ENCODE measurements around the gene SNHG17. TPM values are rescaled to one million over a fixed set of nuclear protein-coding genes. Genes with fewer than 3 reads are reported as not detected.
"Not testable (repeated sequence)": the region's sequence is repeated elsewhere in the genome, so short reads cannot be mapped to it uniquely, and the experiment has no call there.

Gene SNHG17
- total RNA-seq, 1 experiment from 2014 or later = 45.6 TPM

DNA sequence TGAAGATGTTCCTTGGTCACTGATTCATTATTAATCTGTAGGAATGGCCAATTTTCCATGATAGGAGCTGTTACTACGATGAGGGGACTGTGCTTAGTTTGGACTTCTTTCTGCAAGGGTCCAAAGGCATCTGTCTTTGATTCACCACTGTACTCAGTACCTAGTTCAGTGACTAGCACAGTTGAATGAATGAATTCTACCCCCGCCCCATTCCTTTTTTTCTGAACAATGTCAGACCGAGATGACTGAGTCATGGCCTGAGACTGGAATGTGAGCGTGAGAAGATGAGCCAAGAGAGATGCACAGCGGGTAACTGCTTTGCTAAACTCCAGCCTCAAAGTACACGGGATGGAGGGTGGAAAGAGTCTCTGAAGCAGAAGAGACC is 419 bp upstream of the SNHG17 start:
- Histone ChIP-seq H3K4me3 (ENCODE audit: insufficient read depth, low read depth, low read length) (no peak overlapping the region), H3K27me3 (ENCODE audit: control insufficient read depth, insufficient read depth, low read length) (no peaks in the 10 kb centered on the region), H3K36me3 (replicated peaks; ENCODE audit: control insufficient read depth, insufficient read depth, low read length) (peaks cover 32% of the 10 kb centered on the region)
- no peak for DNase-seq

DNA sequence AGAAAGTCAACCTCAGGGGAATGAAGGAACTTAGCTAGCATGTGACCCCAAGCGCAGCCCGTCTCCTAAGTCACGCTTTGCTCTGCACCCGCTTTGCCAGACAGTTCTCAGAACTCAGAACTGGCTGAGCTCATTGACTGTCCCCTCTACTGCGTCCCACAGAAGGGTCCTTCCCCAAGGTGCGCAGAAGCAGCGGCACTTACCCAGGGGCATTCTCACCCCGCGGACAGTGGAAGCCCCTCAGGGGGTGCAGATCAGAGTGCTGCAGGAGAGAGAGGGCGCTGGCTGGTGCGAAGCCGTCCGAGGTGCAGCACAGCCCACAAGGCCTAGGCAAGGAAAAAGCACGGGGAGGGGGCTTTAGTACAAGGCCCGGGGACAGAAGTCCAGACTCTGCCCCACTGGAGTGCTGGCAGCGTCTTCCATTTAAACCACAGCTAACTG is 807 bp downstream of the SNHG17 start:
- Histone ChIP-seq H3K36me3 (replicated peaks; ENCODE audit: control insufficient read depth, insufficient read depth, low read length) (peaks cover 39% of the 10 kb centered on the region), H3K27me3 (ENCODE audit: control insufficient read depth, insufficient read depth, low read length) (no peaks in the 10 kb centered on the region), H3K4me3 (ENCODE audit: insufficient read depth, low read depth, low read length) (peak overlapping the region; percentile 99)
- DNase-seq = peak; percentile 43

DNA sequence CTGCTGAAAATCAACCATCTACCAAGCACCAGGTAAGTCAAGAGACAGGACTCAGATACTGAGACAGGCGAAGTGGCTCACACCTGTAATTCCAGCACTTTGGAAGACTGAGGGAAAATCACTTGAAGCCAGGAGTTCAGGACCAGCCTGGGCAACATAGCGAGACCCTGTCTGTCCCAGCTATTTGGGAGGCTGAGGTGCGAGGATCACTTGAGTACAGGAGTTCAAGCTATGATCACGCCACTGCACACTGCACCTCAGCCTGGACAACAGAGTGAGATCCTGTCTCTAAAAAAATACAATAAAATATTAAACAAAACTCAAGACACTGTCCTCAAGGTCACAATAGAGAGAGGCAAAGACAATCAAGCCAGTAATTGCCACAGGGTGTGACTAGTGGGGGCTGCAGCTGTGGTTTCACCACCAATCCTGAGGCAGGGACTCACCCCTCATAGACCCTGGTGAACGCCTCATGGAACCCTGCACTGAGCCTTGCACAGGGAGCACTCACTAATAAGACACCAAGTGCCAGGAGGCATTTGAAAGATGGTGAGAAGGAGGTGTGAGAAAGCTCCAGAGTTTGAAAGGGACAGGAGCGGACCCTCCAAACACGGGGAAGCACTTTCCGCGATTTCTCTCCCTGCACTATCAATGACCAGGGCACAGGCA is 1.7 kb downstream of the SNHG17 start:
- Histone ChIP-seq H3K4me3 (ENCODE audit: insufficient read depth, low read depth, low read length) (peak overlapping the region; percentile 99), H3K27me3 (ENCODE audit: control insufficient read depth, insufficient read depth, low read length) (no peaks in the 10 kb centered on the region), H3K36me3 (replicated peaks; ENCODE audit: control insufficient read depth, insufficient read depth, low read length) (peaks cover 47% of the 10 kb centered on the region)
- no peak for DNase-seq

DNA sequence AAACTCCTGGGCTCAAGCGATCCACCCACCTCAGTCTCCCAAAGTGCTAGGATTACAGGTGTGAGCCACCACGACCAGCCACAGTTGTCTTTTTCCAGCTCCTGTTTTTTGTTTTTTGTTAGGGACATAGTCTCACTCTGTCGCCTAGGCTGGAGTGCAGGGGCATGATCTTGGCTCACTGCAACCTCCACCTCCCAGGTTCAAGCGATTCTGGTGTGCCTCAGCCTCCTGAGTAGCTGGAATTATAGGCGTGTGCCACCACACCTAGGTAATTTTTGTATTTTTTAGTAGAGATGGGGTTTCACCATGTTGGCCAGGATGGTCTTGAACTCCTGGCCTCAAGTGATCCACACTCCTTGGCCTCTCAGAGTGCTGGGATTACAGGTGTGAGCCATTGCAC is 2.3 kb downstream of the SNHG17 start:
- H3K36me3 ChIP-seq (replicated peaks; ENCODE audit: control insufficient read depth, insufficient read depth, low read length) = peaks cover 53% of the 10 kb centered on the region
- not testable (repeated sequence) for H3K27me3 ChIP-seq (ENCODE audit: control insufficient read depth, insufficient read depth, low read length); H3K4me3 ChIP-seq (ENCODE audit: insufficient read depth, low read depth, low read length); DNase-seq

DNA sequence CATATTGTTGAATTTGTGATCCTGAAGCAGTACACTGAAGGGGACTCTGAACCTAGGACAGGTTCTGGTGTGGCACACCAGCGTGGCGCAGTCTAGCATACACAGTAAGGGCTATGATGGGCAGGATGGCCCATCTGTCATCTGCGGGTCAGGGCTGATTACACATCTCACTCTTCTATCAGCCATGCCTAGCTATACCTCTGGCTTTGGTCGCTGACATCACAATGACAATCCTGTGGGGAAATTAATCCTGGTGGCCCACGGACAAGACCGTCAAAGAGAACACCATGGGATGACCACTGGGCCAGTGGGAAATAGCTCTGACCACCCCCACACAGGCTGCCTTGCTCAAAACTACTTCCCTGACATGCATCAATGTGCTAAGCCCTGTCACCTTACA is 2.8 kb downstream of the SNHG17 start:
- H3K36me3 ChIP-seq (replicated peaks; ENCODE audit: control insufficient read depth, insufficient read depth, low read length) = peaks cover 58% of the 10 kb centered on the region

DNA sequence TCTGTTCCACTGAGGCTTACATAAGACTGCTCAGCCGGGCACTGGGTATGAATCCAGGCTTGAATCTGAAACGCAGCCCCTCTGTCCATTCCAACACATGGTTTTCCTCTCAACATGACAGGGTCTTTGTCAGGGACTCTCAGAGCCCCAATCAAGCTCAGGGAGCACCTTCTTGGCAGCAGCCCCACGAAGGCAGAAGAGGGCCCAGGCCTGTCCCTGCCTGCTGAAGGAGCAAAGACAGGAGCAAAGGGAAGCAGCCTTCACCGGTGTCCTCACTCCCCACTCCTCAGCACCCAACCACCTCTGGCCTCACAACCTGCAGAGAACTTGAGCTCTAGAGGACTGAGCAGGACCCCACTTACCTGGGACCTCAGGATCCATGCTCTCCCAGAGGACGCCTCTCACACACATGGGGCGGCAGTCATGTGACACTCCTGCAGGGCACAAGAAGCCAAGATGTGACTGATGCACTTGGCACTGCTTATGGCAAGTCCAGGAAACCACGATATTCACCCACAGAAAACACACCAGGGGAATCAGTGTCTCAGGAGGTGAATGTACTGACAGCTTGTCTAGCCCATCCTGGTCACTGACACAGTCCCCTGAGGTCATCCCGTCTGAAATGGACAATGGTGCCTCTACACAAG is 4.3 kb downstream of the SNHG17 start:
- no peak overlapping the region for H3K4me3 ChIP-seq (ENCODE audit: insufficient read depth, low read depth, low read length)

More for the DNA sequence above, 2.8 kb downstream of the SNHG17 start:
- DNase-seq = no peak
- Histone ChIP-seq H3K27me3 (ENCODE audit: control insufficient read depth, insufficient read depth, low read length) (no peaks in the 10 kb centered on the region), H3K4me3 (ENCODE audit: insufficient read depth, low read depth, low read length) (no peak overlapping the region)

DNA sequence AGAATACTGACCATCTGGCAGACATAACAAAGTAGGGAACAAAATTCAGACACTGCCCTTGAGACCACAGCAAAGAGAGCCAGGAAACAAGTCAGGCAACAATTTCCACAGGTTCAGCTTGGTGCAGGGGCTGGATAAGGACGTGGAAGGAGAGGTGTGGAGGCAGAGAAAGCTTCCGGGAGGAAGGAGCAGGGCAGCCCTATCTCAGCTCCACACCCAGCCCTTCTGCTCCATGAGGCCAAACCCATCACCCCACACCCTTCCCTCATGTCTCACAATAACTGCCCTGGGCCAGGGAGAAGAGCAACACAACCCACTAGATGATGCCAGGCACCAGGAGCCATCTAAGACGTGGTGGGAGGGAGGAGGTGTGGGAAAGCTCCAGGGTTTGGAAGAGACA is 5.8 kb downstream of the SNHG17 start:
- no peak for DNase-seq
- Histone ChIP-seq H3K27me3 (ENCODE audit: control insufficient read depth, insufficient read depth, low read length) (no peaks in the 10 kb centered on the region), H3K36me3 (replicated peaks; ENCODE audit: control insufficient read depth, insufficient read depth, low read length) (peaks cover 86% of the 10 kb centered on the region), H3K4me3 (ENCODE audit: insufficient read depth, low read depth, low read length) (no peak overlapping the region)

More for the DNA sequence above, 4.3 kb downstream of the SNHG17 start:
- no peak for DNase-seq
- Histone ChIP-seq H3K27me3 (ENCODE audit: control insufficient read depth, insufficient read depth, low read length) (no peaks in the 10 kb centered on the region), H3K36me3 (replicated peaks; ENCODE audit: control insufficient read depth, insufficient read depth, low read length) (peaks cover 72% of the 10 kb centered on the region)

DNA sequence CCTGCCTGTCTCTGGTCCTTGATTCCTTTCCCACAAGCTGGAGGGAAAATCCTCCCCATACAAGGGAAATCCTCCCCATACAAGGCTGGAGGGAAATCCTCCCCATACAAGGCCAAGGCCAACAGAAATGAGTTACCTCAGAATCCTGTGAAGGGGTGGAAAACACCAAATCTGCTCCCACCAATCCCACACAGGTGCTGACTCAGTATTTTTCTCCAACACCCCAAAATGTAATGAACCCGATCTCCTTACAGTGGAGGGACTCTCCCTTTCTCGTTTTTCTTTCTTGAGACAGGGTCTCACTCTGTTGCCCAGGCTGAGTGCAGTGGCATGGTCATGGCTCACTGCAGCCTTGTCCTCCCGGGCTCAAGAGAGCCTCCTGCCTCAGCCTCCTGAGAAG is 6.3 kb downstream of the SNHG17 start:
- no peak for DNase-seq
- Histone ChIP-seq H3K4me3 (ENCODE audit: insufficient read depth, low read depth, low read length) (no peak overlapping the region), H3K36me3 (replicated peaks; ENCODE audit: control insufficient read depth, insufficient read depth, low read length) (peaks cover 84% of the 10 kb centered on the region), H3K27me3 (ENCODE audit: control insufficient read depth, insufficient read depth, low read length) (no peaks in the 10 kb centered on the region)

DNA sequence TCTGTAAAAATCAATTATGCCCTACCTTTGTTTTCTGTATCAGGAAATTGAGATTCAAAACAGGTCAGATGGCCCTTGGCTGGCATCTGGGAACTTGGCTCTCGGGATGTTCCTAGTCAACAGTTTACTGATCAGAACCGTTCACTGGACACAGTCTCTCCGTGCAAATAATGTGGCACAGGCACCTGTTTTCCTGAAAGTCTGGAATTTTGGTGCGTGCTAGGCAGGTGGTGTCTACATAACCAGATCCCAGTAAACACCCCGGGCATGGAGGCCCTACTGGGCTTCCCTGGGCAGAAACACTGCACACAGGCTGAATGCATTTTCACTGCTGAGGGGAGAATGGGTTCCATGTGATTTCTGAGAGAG is 7.5 kb downstream of the SNHG17 start:
- Histone ChIP-seq H3K36me3 (replicated peaks; ENCODE audit: control insufficient read depth, insufficient read depth, low read length) (peaks cover 86% of the 10 kb centered on the region), H3K4me3 (ENCODE audit: insufficient read depth, low read depth, low read length) (no peak overlapping the region), H3K27me3 (ENCODE audit: control insufficient read depth, insufficient read depth, low read length) (no peaks in the 10 kb centered on the region)
- DNase-seq = no peak

DNA sequence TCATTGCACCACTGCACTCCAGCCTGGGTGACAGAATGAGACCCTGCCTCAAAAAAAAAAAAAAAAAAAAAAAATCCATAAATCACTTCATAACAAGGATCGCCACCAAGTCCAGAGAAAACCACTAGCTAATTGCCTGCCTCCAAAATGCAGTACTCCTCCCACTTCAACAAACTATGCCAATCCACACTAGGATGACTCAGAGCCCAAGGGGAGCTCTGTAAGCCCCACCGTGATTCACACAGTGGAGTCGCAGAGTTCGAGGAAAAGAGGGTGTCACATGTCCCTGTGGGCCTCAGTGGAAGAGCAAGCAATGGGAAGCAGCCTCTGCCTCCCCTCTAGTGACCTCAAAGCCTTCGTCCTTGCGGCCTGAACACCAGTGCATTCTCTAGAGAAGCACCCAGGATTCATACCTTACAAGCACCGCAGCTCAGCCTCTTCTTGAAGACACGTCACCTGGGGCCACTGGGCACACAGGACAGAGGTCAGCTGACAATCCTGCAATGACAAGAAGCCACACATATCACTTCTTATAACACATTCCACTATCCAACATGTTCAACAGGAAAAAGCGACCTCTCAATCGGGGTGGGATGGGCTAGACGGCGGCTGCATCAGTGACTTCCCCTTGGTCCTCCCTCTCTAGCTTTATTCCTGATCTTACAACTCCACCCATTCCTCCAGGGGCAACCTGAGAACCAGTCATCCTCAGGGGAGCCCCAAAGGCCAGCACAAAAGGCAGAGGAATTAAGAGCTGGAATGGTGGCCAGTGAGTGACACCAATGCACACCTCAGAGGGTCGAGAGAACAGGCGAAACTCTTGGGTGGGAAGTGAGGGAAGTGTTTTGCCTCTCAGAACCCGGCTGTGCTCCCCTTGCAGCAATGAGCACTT is 8.9 kb downstream of the SNHG17 start:
- H3K4me3 ChIP-seq (ENCODE audit: insufficient read depth, low read depth, low read length) = no peak overlapping the region
- no peak for DNase-seq
- H3K27me3 ChIP-seq (ENCODE audit: control insufficient read depth, insufficient read depth, low read length) = no peaks in the 10 kb centered on the region
- peaks cover 86% of the 10 kb centered on the region for H3K36me3 ChIP-seq (replicated peaks; ENCODE audit: control insufficient read depth, insufficient read depth, low read length)

DNA sequence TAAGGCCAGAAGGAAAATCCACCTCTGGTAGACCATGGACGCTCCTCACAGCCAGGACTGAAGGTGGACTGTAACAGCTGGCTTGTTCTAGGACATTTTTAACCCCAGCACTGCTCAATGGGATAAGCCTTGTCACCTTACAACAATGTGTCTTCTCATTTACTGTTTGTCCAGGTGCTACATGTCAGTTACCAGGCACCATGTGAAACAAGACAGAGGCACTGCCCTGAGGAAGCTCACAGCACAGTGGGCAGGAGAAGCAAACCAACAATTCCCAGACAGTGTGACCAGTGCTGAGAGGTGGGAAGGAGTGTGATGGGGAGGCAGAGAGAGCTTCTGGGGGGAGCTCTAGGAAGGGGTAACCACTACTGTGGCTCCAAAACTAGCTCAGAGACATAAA is 10.7 kb downstream of the SNHG17 start:
- Histone ChIP-seq H3K4me3 (ENCODE audit: insufficient read depth, low read depth, low read length) (no peak overlapping the region), H3K27me3 (ENCODE audit: control insufficient read depth, insufficient read depth, low read length) (no peaks in the 10 kb centered on the region), H3K36me3 (replicated peaks; ENCODE audit: control insufficient read depth, insufficient read depth, low read length) (peaks cover 88% of the 10 kb centered on the region)
- DNase-seq = no peak

DNA sequence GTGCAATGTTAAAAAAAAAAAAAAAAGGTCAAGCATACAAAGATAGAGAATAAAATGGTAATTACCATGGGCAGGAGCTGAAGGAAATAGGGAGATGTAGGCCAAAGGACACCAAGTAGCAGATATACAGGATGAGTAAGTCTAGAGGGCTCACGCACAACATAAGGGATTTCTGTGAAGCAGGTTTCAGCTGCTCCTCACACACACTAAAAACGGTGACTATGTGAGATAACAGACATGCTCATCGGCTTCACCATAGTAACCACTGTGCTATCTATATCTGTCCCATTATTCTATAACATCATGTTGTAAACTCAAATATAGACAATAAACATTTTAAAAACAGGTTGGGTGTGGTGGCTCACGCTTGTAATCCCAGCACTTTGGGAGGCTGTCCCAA is 11.6 kb downstream of the SNHG17 start:
- Histone ChIP-seq H3K27me3 (ENCODE audit: control insufficient read depth, insufficient read depth, low read length) (no peaks in the 10 kb centered on the region), H3K4me3 (ENCODE audit: insufficient read depth, low read depth, low read length) (no peak overlapping the region), H3K36me3 (replicated peaks; ENCODE audit: control insufficient read depth, insufficient read depth, low read length) (peaks cover 81% of the 10 kb centered on the region)
- DNase-seq = no peak

DNA sequence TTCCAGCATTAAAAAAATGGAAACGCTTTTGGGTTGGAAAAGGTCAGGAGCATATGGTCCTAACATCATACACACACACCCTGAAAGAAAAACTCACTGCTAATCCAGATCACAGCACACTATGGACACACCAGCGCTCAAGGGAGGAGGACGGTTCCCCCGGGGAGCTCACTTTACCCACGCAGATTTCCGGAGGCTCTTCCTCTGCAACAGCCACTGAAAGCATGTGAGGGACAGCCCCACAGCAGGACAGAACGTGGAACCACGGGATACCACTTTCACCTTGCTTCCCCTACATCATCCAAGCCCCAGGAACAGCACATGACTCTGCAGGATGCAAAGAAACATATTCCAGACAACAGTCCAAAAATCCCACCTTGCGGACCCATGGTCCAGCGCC is 13.2 kb downstream of the SNHG17 start:
- Histone ChIP-seq H3K27me3 (ENCODE audit: control insufficient read depth, insufficient read depth, low read length) (no peaks in the 10 kb centered on the region), H3K36me3 (replicated peaks; ENCODE audit: control insufficient read depth, insufficient read depth, low read length) (peaks cover 66% of the 10 kb centered on the region), H3K4me3 (ENCODE audit: insufficient read depth, low read depth, low read length) (no peak overlapping the region)
- no peak for DNase-seq

DNA sequence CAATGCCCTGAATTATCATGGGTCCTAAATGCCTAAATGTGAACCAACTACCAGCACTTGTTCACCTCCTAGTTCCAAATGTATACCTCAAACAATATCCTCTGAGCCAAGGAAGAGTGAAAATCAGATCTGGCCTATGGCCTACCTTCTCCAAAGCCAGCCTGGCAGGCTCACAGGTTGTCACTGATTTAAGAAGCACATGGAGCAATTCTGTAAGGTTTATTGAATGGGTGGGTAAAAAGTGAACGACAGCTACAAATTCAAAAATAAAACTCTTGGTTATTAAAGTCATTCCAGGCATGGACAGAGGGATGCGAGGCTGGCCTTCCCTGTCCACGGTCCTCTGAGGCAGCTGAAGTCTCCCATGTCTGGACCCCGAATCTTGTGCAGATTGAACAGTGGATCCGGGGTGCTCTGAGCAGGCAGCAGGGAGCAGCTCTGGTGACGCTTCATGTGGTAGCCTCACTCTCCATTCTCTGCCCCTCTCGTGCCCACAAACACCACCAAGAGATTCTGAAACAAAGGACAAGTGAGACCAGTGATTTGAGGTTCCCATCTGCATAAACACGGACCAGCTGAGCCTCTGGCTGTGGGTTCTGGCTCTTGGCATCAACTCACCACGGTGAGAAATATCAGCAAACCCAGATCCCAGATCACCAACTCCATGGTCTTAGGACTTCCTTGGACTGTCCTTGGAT is 14.6 kb downstream of the SNHG17 start:
- H3K4me3 ChIP-seq (ENCODE audit: insufficient read depth, low read depth, low read length) = no peak overlapping the region
- no peaks in the 10 kb centered on the region for H3K27me3 ChIP-seq (ENCODE audit: control insufficient read depth, insufficient read depth, low read length)
- no peak for DNase-seq
- peaks cover 54% of the 10 kb centered on the region for H3K36me3 ChIP-seq (replicated peaks; ENCODE audit: control insufficient read depth, insufficient read depth, low read length)

Measured in H7 (cell line).